ENCODE data around the gene EFCAB14. TPM values are rescaled to one million over a fixed set of nuclear protein-coding genes. Genes with fewer than 3 reads are reported as not detected.
A peak's percentile ranks its signal among the peaks of the same experiment; 100 is the strongest.
"Not testable (repeated sequence)": the region's sequence is repeated elsewhere in the genome, so short reads cannot be mapped to it uniquely, and the experiment has no call there.

EFCAB14 gene
- total RNA-seq, 1 donor from 2014 or later: 116 TPM

DNA sequence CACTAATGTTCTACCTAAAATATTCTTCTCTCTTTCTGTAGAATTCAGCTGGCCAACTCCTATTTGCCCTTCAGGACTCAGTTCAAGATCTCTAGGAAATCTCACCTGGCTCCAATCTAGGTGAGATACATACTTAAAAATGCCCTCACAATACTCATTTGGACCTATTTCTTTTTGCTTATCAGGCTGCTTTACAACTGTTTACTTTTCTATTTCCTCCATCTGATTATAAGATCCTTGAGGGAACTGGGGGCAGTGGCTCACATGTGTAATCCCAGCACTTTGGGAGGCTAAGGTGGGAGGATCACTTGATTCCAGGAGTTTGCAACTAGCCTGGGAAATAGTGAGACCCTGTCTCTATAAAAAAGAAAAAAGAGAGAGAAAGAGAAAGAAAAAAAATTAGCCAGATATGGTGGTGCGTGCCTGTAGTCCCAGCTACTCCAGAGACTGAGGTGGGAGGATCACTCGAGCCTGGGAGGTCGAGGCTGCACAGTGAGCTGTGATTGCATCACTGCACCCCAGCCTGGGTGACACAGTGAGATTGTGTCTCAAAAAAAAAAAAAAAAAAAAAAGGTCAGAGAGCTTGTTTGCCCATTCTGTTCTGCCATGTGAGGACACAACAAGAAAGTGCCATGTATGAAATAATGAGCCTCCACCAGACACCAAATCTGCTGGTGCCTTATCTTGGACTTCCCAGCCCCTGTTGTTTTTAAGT, 14.8 kb downstream of the EFCAB14 start:
- H3K36me3 ChIP-seq: peaks cover 85% of the 10 kb centered on the region
- no peaks in the 10 kb centered on the region for H3K27me3 ChIP-seq (ENCODE audit: low read depth)
- no peaks in the 10 kb centered on the region for H3K9me3 ChIP-seq
- DNase-seq (no peak), ATAC-seq (no peak)
- H3K4me3 ChIP-seq: no peak overlapping the region
- H3K4me1 ChIP-seq: peaks cover 19% of the 10 kb centered on the region
- TF ChIP-seq, protein P1, sequence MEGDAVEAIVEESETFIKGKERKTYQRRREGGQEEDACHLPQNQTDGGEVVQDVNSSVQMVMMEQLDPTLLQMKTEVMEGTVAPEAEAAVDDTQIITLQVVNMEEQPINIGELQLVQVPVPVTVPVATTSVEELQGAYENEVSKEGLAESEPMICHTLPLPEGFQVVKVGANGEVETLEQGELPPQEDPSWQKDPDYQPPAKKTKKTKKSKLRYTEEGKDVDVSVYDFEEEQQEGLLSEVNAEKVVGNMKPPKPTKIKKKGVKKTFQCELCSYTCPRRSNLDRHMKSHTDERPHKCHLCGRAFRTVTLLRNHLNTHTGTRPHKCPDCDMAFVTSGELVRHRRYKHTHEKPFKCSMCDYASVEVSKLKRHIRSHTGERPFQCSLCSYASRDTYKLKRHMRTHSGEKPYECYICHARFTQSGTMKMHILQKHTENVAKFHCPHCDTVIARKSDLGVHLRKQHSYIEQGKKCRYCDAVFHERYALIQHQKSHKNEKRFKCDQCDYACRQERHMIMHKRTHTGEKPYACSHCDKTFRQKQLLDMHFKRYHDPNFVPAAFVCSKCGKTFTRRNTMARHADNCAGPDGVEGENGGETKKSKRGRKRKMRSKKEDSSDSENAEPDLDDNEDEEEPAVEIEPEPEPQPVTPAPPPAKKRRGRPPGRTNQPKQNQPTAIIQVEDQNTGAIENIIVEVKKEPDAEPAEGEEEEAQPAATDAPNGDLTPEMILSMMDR (IDR thresholded peaks at IDR 0.05): no peak
- intact Hi-C loops (cut with DNase I): no loop called here
- H3K27ac ChIP-seq: no peak overlapping the region

DNA sequence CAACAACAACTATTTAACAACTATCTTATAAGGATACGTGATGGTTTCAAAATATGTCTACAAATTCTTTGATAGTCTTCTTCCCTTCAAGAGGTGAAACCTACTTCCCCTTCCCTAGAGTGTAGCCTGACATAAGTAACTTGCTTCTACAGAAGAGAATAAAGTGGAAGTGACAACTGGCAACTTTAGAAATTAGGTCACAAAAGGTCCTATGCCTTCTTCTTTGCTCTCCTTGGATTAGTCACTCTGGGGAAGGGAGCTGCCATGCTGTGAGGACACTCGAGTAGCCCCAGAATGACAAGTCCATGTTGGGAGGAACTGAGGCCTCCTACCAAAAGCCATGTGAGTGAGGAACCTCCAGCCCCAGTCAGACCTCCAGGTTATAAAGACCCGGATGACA, 19.2 kb downstream of the EFCAB14 start:
- intact Hi-C loops (cut with DNase I): no loop called here
- ATAC-seq (peak; percentile 61 to 78), DNase-seq (no peak)
- no peak overlapping the region for H3K4me3 ChIP-seq
- H3K4me1 ChIP-seq: peaks cover 9% of the 10 kb centered on the region
- H3K9me3 ChIP-seq: no peaks in the 10 kb centered on the region
- peaks cover 78% of the 10 kb centered on the region for H3K36me3 ChIP-seq
- H3K27me3 ChIP-seq (ENCODE audit: low read depth): no peaks in the 10 kb centered on the region
- H3K27ac ChIP-seq: no peak overlapping the region
- TF ChIP-seq, protein P1 (IDR thresholded peaks at IDR 0.05): no peak

DNA sequence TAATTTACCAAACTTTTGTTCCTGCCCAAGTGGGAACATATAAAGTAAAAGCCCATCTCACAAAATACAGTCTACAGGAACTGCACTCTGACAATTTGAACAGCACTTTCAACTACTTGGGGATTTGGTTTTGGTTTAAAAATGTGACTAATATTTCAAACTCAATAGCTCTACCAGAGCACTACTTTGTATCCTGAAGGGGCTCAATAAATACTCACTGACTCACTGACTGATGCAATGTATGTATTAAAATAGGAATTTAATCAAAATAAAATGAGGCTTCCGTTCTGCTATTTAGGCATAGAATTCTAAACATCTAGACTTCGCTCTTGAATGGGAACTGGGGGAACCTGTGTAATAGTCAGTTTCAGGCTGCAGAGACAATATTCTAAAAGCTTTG, 21.9 kb downstream of the EFCAB14 start:
- Histone ChIP-seq H3K27me3 (ENCODE audit: low read depth) (no peaks in the 10 kb centered on the region), H3K4me1 (no peaks in the 10 kb centered on the region), H3K4me3 (no peak overlapping the region), H3K9me3 (no peaks in the 10 kb centered on the region), H3K27ac (no peak overlapping the region), H3K36me3 (peaks cover 60% of the 10 kb centered on the region)
- TF ChIP-seq, protein P1 (IDR thresholded peaks at IDR 0.05): no peak
- ATAC-seq (no peak), DNase-seq (no peak)
- intact Hi-C loops (cut with DNase I): no loop called here

DNA sequence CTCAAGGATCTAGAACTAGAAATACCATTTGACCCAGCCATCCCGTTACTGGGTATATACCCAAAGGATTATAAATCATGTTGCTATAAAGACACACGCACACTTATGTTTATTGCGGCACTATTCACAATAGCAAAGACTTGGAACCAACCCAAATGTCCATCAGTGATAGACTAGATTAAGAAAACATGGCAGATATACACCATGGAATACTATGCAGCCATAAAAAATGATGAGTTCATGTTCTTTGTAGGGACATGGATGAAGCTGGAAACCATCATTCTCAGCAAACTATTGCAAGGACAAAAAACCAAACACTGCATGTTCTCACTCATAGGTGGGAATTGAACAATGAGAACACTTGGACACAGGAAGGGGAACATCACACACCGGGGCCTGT, 24.2 kb downstream of the EFCAB14 start:
- H3K4me1 ChIP-seq; H3K27ac ChIP-seq; H3K4me3 ChIP-seq; H3K27me3 ChIP-seq (ENCODE audit: low read depth); H3K9me3 ChIP-seq; ATAC-seq; DNase-seq; intact Hi-C loops (cut with DNase I): not testable (repeated sequence)
- H3K36me3 ChIP-seq: peaks cover 69% of the 10 kb centered on the region

DNA sequence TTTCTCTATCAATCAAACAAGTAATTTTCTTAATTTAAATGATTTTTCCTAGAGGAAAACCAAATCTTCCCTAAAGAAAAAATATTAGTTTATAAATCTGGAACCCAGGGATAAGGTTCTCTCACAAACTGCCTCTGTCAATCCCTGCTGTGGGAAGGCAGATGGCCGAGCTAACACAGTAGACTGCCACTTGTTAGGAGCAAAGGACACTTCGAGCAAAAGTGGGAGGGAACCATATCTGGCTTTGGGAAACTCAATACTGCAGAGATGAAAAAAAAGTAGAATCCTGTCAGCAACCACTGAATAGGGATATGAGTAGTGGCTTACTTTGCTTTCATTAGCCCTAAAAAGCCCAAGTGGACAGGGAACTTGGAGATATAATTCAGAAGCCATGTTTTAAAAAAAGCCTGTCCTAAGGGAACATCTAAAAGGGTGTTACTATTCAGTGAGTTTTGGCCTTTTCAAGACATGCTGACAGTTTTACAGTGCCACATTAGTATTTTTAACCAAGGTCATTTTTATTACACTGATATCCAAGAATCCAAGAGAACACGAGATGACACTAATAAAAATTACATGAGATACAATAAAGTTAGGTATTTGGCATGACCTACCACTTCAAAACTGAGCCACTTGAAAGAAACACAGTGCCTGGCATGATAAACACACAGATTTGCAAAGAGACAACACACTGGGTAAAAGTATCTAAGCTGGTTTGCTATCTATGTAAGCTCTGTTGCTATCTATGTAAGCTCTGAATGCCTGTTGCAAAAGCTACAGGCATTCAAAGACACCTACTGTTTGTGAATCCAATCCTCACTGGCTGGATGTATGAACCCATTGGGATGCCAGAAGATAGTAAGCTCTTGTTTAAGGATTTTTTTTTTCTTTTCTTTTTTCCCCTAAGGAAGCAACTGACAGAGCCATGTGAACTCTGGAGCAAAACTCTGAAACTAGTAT, 25.8 kb downstream of the EFCAB14 start:
- Histone ChIP-seq H3K36me3 (peaks cover 75% of the 10 kb centered on the region), H3K27me3 (ENCODE audit: low read depth) (no peaks in the 10 kb centered on the region), H3K4me1 (peaks cover 1% of the 10 kb centered on the region), H3K27ac (no peak overlapping the region), H3K9me3 (no peaks in the 10 kb centered on the region), H3K4me3 (no peak overlapping the region)
- no peak for ATAC-seq
- TF ChIP-seq, protein P1 (IDR thresholded peaks at IDR 0.05): no peak
- DNase-seq: no peak
- intact Hi-C loops (cut with DNase I): no loop called here
